ENCODE results near the gene ZNF26.

The ZNF26 gene

GRCh38 chr12:133057446-133057845 is 71.3 kb downstream of the ZNF26 start:
- peaks cover 84% of the 10 kb centered on the region for H3K9me3 ChIP-seq (ENCODE audit: insufficient read depth, low read length)
- no peak overlapping the region for H3K9ac ChIP-seq (ENCODE audit: low read length)
- no peaks in the 10 kb centered on the region for H3K4me1 ChIP-seq (ENCODE audit: low read length)
- H3K79me2 ChIP-seq (ENCODE audit: low read length), result no peaks in the 10 kb centered on the region
- TF ChIP-seq CTCF (IDR thresholded peaks at IDR 0.05; ENCODE audit: low read depth, low read length) (no peak), EZH2phosphoT487 (IDR thresholded peaks at IDR 0.05; ENCODE audit: low read depth) (no peak)
- H4K20me1 ChIP-seq (ENCODE audit: insufficient read depth, low read length), result no peaks in the 10 kb centered on the region
- no peak overlapping the region for H3K4me2 ChIP-seq (ENCODE audit: low read length)
- H3K27ac ChIP-seq (ENCODE audit: low read length), result no peak overlapping the region
- peaks cover 90% of the 10 kb centered on the region for H3K36me3 ChIP-seq (replicated peaks; ENCODE audit: low read depth, low read length)
- H2AFZ ChIP-seq (ENCODE audit: low read depth, low read length), result no peak overlapping the region
- no peaks in the 10 kb centered on the region for H3K27me3 ChIP-seq (ENCODE audit: low read depth, low read length)
- H3K4me3 ChIP-seq (ENCODE audit: low read length), result no peak overlapping the region; the same call in 1 of the 2 replicates

- H3K4me3 ChIP-seq (ENCODE audit: low read length), result no peak overlapping the region
- no peaks in the 10 kb centered on the region for H3K27me3 ChIP-seq (ENCODE audit: low read depth, low read length)
- H4K20me1 ChIP-seq (ENCODE audit: insufficient read depth, low read length), result no peaks in the 10 kb centered on the region
- no peaks in the 10 kb centered on the region for H3K4me1 ChIP-seq (ENCODE audit: low read length)
- peaks cover 84% of the 10 kb centered on the region for H3K9me3 ChIP-seq (ENCODE audit: insufficient read depth, low read length)
- no peak for TF ChIP-seq CTCF (IDR thresholded peaks at IDR 0.05; ENCODE audit: low read depth, low read length)
- no peaks in the 10 kb centered on the region for H3K79me2 ChIP-seq (ENCODE audit: low read length)
- H3K4me2 ChIP-seq (ENCODE audit: low read length), result no peak overlapping the region
- H3K9ac ChIP-seq (ENCODE audit: low read length), result no peak overlapping the region
- no peak overlapping the region for H2AFZ ChIP-seq (ENCODE audit: low read depth, low read length)
- peaks cover 90% of the 10 kb centered on the region for H3K36me3 ChIP-seq (replicated peaks; ENCODE audit: low read depth, low read length)
- no peak overlapping the region for H3K27ac ChIP-seq (ENCODE audit: low read length)
Measured at GRCh38 chr12:133058203-133059113, 72.3 kb downstream of the ZNF26 start.

- no peaks in the 10 kb centered on the region for H4K20me1 ChIP-seq (ENCODE audit: insufficient read depth, low read length)
- H3K4me3 ChIP-seq (ENCODE audit: low read length), result no peak overlapping the region
- H3K9me3 ChIP-seq (ENCODE audit: insufficient read depth, low read length), result peaks cover 91% of the 10 kb centered on the region
- H3K36me3 ChIP-seq (replicated peaks; ENCODE audit: low read depth, low read length), result peaks cover 74% of the 10 kb centered on the region
- no peaks in the 10 kb centered on the region for H3K4me1 ChIP-seq (ENCODE audit: low read length)
- no peak overlapping the region for H3K9ac ChIP-seq (ENCODE audit: low read length)
- H2AFZ ChIP-seq (ENCODE audit: low read depth, low read length), result no peak overlapping the region
- no peak overlapping the region for H3K4me2 ChIP-seq (ENCODE audit: low read length)
- H3K27ac ChIP-seq (ENCODE audit: low read length), result no peak overlapping the region
- TF ChIP-seq EZH2phosphoT487 (IDR thresholded peaks at IDR 0.05; ENCODE audit: low read depth) (no peak), CTCF (IDR thresholded peaks at IDR 0.05; ENCODE audit: low read depth, low read length) (no peak)
- no peaks in the 10 kb centered on the region for H3K27me3 ChIP-seq (ENCODE audit: low read depth, low read length)
- no peaks in the 10 kb centered on the region for H3K79me2 ChIP-seq (ENCODE audit: low read length)
Measured at GRCh38 chr12:133061954-133062353, 75.8 kb downstream of the ZNF26 start.

DNA sequence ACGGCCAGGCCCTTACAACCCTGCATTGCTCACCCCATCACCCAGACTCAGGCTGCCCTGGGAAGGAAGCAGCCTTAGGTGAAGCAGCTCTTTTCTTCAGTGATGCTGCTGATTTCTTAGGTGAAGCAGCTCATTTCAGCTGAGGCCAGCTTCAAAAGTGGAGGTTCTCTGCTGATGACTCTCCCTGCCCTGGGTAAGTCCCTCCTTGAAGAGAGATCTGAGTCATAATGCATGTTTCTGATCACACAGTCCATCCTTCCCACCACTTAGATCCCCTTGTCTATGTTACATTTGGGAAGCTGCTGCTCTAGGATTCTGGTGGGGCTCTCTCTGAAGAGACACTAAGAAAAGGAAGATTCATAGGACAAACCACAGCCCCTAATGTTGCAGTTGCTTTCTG is 77.4 kb downstream of the ZNF26 start:
- no peak for TF ChIP-seq CTCF (IDR thresholded peaks at IDR 0.05; ENCODE audit: low read depth, low read length)
- TF ChIP-seq EZH2phosphoT487 (IDR thresholded peaks at IDR 0.05; ENCODE audit: low read depth), result no peak
- H2AFZ ChIP-seq (ENCODE audit: low read depth, low read length), result no peak overlapping the region
- no peaks in the 10 kb centered on the region for H3K79me2 ChIP-seq (ENCODE audit: low read length)
- H3K4me3 ChIP-seq (ENCODE audit: low read length), result no peak overlapping the region
- no peaks in the 10 kb centered on the region for H4K20me1 ChIP-seq (ENCODE audit: insufficient read depth, low read length)
- no peaks in the 10 kb centered on the region for H3K4me1 ChIP-seq (ENCODE audit: low read length)
- H3K4me2 ChIP-seq (ENCODE audit: low read length), result no peak overlapping the region
- H3K27ac ChIP-seq (ENCODE audit: low read length), result no peak overlapping the region
- peaks cover 58% of the 10 kb centered on the region for H3K36me3 ChIP-seq (replicated peaks; ENCODE audit: low read depth, low read length)
- H3K27me3 ChIP-seq (ENCODE audit: low read depth, low read length), result no peaks in the 10 kb centered on the region
- peaks cover 80% of the 10 kb centered on the region for H3K9me3 ChIP-seq (ENCODE audit: insufficient read depth, low read length)
- H3K9ac ChIP-seq (ENCODE audit: low read length), result no peak overlapping the region
